ENCODE results near the gene HEXIM2. TPM values are rescaled to one million over a fixed set of nuclear protein-coding genes. Genes with fewer than 3 reads are reported as not detected.
A peak's percentile ranks its signal among the peaks of the same experiment; 100 is the strongest.

HEXIM2 gene
- total RNA-seq, 1 experiment from 2014 or later, result 12.5 TPM

DNA sequence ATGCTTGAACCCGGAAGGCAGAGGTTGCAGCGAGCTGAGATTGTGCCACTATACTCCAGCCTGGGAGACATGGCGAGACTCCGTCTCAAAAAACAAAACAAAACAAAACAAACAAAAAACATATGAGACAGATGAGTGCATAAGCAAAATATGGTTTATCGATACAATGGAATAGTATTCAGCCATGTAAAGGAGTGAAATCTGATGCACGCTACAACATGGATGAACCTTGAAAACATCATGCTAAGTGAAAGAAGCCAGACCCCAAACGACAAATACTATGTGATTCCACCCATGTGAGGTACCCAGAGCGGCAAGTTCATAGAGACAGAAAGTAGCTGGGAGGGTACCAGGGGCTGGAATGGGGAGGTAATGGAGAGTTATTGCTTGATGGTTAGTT, 36.2 kb upstream of the HEXIM2 start:
- Histone ChIP-seq H2BK120ac (ENCODE audit: low read depth, low read length, poor library complexity, severe bottlenecking) (no peak overlapping the region), H3K79me1 (ENCODE audit: insufficient read depth, low read depth, low read length, poor library complexity, severe bottlenecking) (no peaks in the 10 kb centered on the region), H2AK5ac (ENCODE audit: insufficient read length, low read length) (no peak overlapping the region), H3K4me2 (ENCODE audit: insufficient read depth, insufficient read length, low read length) (no peak overlapping the region), H4K91ac (ENCODE audit: insufficient read length, low read depth, low read length) (no peak overlapping the region), H3K18ac (ENCODE audit: insufficient read length, low read depth, low read length) (no peak overlapping the region), H3K4me1 (ENCODE audit: insufficient read depth, low read length) (no peaks in the 10 kb centered on the region; the same call in 1 of the 2 replicates), H3K9ac (ENCODE audit: extremely low read depth, insufficient read length, low read length) (no peak overlapping the region), H2AFZ (ENCODE audit: low read length) (no peak overlapping the region), H3T11ph (ENCODE audit: low read length) (no peak overlapping the region), H4K8ac (replicated peaks; ENCODE audit: insufficient read length, low read depth, low read length) (no peak overlapping the region), H3K23ac (ENCODE audit: insufficient read length, low read depth, low read length) (no peak overlapping the region), H3K27ac (ENCODE audit: insufficient read length, low read depth, low read length) (no peak overlapping the region), H2BK15ac (ENCODE audit: low read depth, low read length) (no peak overlapping the region), H2BK5ac (ENCODE audit: insufficient read length, low read length) (no peak overlapping the region), H3K27me3 (ENCODE audit: insufficient read depth, low read length) (no peaks in the 10 kb centered on the region), H2BK12ac (ENCODE audit: insufficient read length, low read depth, low read length) (no peak overlapping the region), H3K23me2 (ENCODE audit: insufficient read length, low read depth, low read length, poor library complexity, severe bottlenecking) (no peaks in the 10 kb centered on the region), H3K56ac (ENCODE audit: insufficient read length, low read depth, low read length) (no peak overlapping the region), H4K20me1 (ENCODE audit: control insufficient read depth, insufficient read depth, insufficient read length) (no peaks in the 10 kb centered on the region), H3K4ac (ENCODE audit: low read depth, low read length) (no peak overlapping the region), H2BK20ac (ENCODE audit: low read depth, low read length, poor library complexity, severe bottlenecking) (no peak overlapping the region), H4K5ac (ENCODE audit: insufficient read length, low read depth, low read length) (no peak overlapping the region), H3K79me2 (ENCODE audit: insufficient read depth, low read length) (no peaks in the 10 kb centered on the region), H3K9me3 (ENCODE audit: control insufficient read depth, low read depth, low read length) (no peaks in the 10 kb centered on the region), H3K14ac (ENCODE audit: insufficient read depth, low read length) (no peak overlapping the region)
- H3K4me1 Mint-ChIP-seq, result peaks cover 21 to 28% of the 10 kb centered on the region in 2 experiments
- no peaks in the 10 kb centered on the region for H3K27me3 Mint-ChIP-seq (ENCODE audit: low read depth)
- no peaks in the 10 kb centered on the region; a peak in 1 of 7 replicates for H3K36me3 Mint-ChIP-seq (ENCODE audit: insufficient read depth in 1 of 3, low read depth in 3 of 3)
- DNase-seq, result no peak
- TF ChIP-seq, protein P1, sequence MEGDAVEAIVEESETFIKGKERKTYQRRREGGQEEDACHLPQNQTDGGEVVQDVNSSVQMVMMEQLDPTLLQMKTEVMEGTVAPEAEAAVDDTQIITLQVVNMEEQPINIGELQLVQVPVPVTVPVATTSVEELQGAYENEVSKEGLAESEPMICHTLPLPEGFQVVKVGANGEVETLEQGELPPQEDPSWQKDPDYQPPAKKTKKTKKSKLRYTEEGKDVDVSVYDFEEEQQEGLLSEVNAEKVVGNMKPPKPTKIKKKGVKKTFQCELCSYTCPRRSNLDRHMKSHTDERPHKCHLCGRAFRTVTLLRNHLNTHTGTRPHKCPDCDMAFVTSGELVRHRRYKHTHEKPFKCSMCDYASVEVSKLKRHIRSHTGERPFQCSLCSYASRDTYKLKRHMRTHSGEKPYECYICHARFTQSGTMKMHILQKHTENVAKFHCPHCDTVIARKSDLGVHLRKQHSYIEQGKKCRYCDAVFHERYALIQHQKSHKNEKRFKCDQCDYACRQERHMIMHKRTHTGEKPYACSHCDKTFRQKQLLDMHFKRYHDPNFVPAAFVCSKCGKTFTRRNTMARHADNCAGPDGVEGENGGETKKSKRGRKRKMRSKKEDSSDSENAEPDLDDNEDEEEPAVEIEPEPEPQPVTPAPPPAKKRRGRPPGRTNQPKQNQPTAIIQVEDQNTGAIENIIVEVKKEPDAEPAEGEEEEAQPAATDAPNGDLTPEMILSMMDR (conservative IDR thresholded peaks at IDR 0.05), result no peak
- no peak overlapping the region for H3K4me3 Mint-ChIP-seq
- H3K27ac Mint-ChIP-seq, result peak overlapping the region in 1 of 3 experiments; percentile 59; a peak in 1 of 7 replicates
- H3K9me3 Mint-ChIP-seq, result no peaks in the 10 kb centered on the region
- WGBS (ENCODE audit: extremely low coverage, insufficient read length, low lambda C conversion rate), result no CpG with 5 or more reads among the region's 8 CpGs
